NCI-H2081 (cell line): Measurements from ENCODE around the gene MLKL.
"Not testable (repeated sequence)": the region's sequence is repeated elsewhere in the genome, so short reads cannot be mapped to it uniquely, and the experiment has no call there.

Experiments
- DNase-seq, 2 experiments: peaks; one replicate each; lab custom pipeline; 2025; lab: John Stamatoyannopoulos, UW

The MLKL gene

GRCh38 chr16:74732707-74733350 is 32.2 kb upstream of the MLKL start:
- no peak for DNase-seq

- no peak for DNase-seq
Measured at GRCh38 chr16:74731853-74732477, 31.3 kb upstream of the MLKL start.

- DNase-seq, result no peak
Measured at GRCh38 chr16:74729783-74730683, 29.4 kb upstream of the MLKL start.

GRCh38 chr16:74727903-74728302 is 27.2 kb upstream of the MLKL start:
- DNase-seq, result no peak

GRCh38 chr16:74726716-74727115 is 26.1 kb upstream of the MLKL start:
- no peak for DNase-seq

GRCh38 chr16:74725651-74726455 is 25.2 kb upstream of the MLKL start:
- DNase-seq, result no peak

GRCh38 chr16:74724820-74725549 is 24.3 kb upstream of the MLKL start:
- DNase-seq, result no peak

GRCh38 chr16:74723256-74723655 is 22.6 kb upstream of the MLKL start:
- no peak for DNase-seq

- DNase-seq, result not testable (repeated sequence)
Measured at GRCh38 chr16:74722156-74722555, 21.5 kb upstream of the MLKL start.

GRCh38 chr16:74721716-74722115 is 21.1 kb upstream of the MLKL start:
- no peak for DNase-seq

GRCh38 chr16:74720579-74720978 is 19.9 kb upstream of the MLKL start:
- no peak for DNase-seq

GRCh38 chr16:74718741-74719610 is 18.3 kb upstream of the MLKL start:
- DNase-seq, result no peak

- no peak for DNase-seq
Measured at GRCh38 chr16:74718140-74718539, 17.5 kb upstream of the MLKL start.

- no peak for DNase-seq
Measured at GRCh38 chr16:74717367-74717766, 16.7 kb upstream of the MLKL start.

- no peak for DNase-seq
Measured at GRCh38 chr16:74716355-74716754, 15.7 kb upstream of the MLKL start.

- no peak for DNase-seq
Measured at GRCh38 chr16:74713876-74714275, 13.2 kb upstream of the MLKL start.

- DNase-seq, result no peak
Measured at GRCh38 chr16:74713325-74713724, 12.7 kb upstream of the MLKL start.

- no peak for DNase-seq
Measured at GRCh38 chr16:74711938-74712337, 11.3 kb upstream of the MLKL start.

GRCh38 chr16:74710401-74710800 is 9.7 kb upstream of the MLKL start:
- DNase-seq, result no peak

- peak; percentile 50 to 59 for DNase-seq
Measured at GRCh38 chr16:74709441-74709877, 8.8 kb upstream of the MLKL start.
